ENCODE data around the gene C9orf72.

C9orf72 gene

DNA sequence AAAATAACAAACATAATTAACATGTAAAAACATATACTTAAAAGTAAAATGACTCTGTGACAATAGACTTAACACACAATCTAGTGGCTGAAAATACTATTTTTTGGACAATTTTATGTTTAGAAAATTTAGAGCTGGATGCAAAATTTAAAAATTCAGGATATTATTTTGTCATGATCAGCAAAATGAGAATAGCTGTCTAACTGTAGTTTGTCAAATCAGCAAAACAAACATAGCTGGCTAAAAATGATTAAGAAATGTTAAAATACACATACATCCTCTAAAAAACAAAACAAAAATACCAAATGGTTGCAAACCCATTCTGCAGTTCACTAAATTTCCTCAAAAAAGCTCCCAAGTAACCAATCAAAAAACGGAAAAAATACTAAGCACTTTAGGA, 18.6 kb downstream of the C9orf72 start:
- H3K18ac ChIP-seq (ENCODE audit: low read length), result no peak overlapping the region
- WGBS (ENCODE audit: extremely low coverage, insufficient coverage, low lambda C conversion rate), result no CpG with 5 or more reads among the region's 1 CpG
- no peak overlapping the region for H3K23ac ChIP-seq (ENCODE audit: low read length)
- no peak overlapping the region for H2AK5ac ChIP-seq (ENCODE audit: low read length)
- H4K5ac ChIP-seq (ENCODE audit: low read length), result no peak overlapping the region
- H2BK5ac ChIP-seq (ENCODE audit: low read length), result no peak overlapping the region
- no peak overlapping the region for H4K8ac ChIP-seq (ENCODE audit: low read depth, low read length)
- H2BK15ac ChIP-seq (replicated peaks; ENCODE audit: low read depth), result no peak overlapping the region
- no peak overlapping the region for H3K4me3 ChIP-seq (ENCODE audit: low read length)
- no peak overlapping the region for H2BK120ac ChIP-seq (ENCODE audit: low read depth, low read length)
- no peak for DNase-seq
- H3K27me3 ChIP-seq (ENCODE audit: insufficient read depth, low read length, poor library complexity), result no peaks in the 10 kb centered on the region
- no peaks in the 10 kb centered on the region for H3K79me2 ChIP-seq (ENCODE audit: control insufficient read depth, insufficient read depth, low read length)
- no peak overlapping the region for H3K27ac ChIP-seq (ENCODE audit: low read depth, low read length)
- no peak overlapping the region for H3K9ac ChIP-seq (ENCODE audit: low read length)
- no peak overlapping the region for H3K56ac ChIP-seq (ENCODE audit: low read length)
- no peaks in the 10 kb centered on the region for H3K79me1 ChIP-seq (ENCODE audit: low read length)
- no peak overlapping the region for H3K4me2 ChIP-seq (ENCODE audit: low read length)
- H3K4me1 ChIP-seq (ENCODE audit: control insufficient read depth, low read depth, low read length), result no peaks in the 10 kb centered on the region
- H3K4ac ChIP-seq (ENCODE audit: low read depth, low read length), result no peak overlapping the region
- no peaks in the 10 kb centered on the region for H3K36me3 ChIP-seq (ENCODE audit: control insufficient read depth, insufficient read depth, low read length)

DNA sequence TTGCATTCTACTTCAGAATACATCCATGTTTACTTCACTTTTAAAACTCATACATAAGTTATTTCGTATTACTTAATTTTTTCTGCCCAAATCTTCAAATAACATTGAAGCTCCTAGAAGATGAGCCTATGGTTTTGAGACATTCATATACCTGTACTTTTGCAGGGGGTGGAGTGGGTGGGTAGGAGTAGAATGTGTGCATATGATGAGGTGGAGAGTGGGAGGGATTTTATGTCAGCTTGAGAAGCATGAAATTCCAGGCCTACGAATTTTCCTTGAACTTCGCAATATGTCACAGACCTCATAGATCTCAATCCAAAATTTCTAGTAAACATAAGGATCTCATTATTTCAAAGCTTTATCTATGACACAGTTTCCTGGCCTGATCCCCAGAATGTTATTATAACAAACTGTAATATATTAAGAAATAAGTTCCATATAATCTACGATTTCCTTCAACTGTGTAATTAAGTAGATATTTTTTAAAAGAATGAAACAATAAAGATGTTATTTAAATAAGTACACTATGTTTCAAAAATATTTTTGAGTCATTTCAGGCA, 24.0 kb downstream of the C9orf72 start:
- H2AK5ac ChIP-seq (ENCODE audit: low read length), result no peak overlapping the region
- no peaks in the 10 kb centered on the region for H3K4me1 ChIP-seq (ENCODE audit: control insufficient read depth, low read depth, low read length)
- H3K27me3 ChIP-seq (ENCODE audit: insufficient read depth, low read length, poor library complexity), result no peaks in the 10 kb centered on the region
- H3K9ac ChIP-seq (ENCODE audit: low read length), result no peak overlapping the region
- H3K23ac ChIP-seq (ENCODE audit: low read length), result no peak overlapping the region
- no peak overlapping the region for H2BK120ac ChIP-seq (ENCODE audit: low read depth, low read length)
- no peak overlapping the region for H3K4me2 ChIP-seq (ENCODE audit: low read length)
- no peak overlapping the region for H3K4me3 ChIP-seq (ENCODE audit: low read length)
- H3K56ac ChIP-seq (ENCODE audit: low read length), result no peak overlapping the region
- H2BK5ac ChIP-seq (ENCODE audit: low read length), result no peak overlapping the region
- no peaks in the 10 kb centered on the region for H3K79me2 ChIP-seq (ENCODE audit: control insufficient read depth, insufficient read depth, low read length)
- no peaks in the 10 kb centered on the region for H3K79me1 ChIP-seq (ENCODE audit: low read length)
- no CpG with 5 or more reads among the region's 4 CpGs for whole genome bisulfite sequencing (ENCODE audit: extremely low coverage, insufficient coverage, low lambda C conversion rate)
- H2BK15ac ChIP-seq (replicated peaks; ENCODE audit: low read depth), result no peak overlapping the region
- no peak overlapping the region for H3K18ac ChIP-seq (ENCODE audit: low read length)
- H3K36me3 ChIP-seq (ENCODE audit: control insufficient read depth, insufficient read depth, low read length), result no peaks in the 10 kb centered on the region
- no peak overlapping the region for H4K5ac ChIP-seq (ENCODE audit: low read length)
- H3K4ac ChIP-seq (ENCODE audit: low read depth, low read length), result no peak overlapping the region
- H4K8ac ChIP-seq (ENCODE audit: low read depth, low read length), result no peak overlapping the region
- no peak overlapping the region for H3K27ac ChIP-seq (ENCODE audit: low read depth, low read length)
- no peak for DNase-seq

DNA sequence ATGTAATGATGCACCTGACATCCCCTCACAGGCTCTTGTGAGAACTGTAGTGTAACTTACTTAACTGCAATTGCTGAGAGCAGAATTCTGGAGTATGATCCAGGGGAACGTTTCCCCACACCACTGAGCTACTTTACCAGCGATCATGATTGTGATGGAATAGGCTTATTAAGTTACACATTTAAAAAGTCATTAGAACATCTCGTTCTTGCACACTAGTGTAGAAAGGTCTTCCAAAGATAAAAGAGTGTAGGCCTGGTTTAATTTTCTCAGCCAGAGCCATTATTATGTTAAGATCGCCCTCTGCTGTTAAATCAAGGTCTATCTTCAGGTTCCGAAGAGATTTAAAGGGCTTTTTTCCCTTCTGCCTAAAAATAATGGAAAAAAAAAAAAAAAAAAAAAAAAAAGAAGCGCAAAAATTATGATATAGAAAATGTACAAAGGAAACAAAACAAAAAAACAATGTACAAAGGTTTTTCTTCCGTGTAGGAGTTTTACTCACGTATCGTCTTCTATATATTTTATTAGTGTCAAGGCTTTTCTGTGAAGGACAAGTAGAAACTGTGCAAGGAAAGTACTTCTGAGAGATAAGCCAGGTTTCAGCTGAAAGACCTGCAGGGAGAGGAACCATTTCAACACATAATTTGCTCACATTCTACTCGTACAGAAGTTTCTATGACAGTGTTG, 25.1 kb downstream of the C9orf72 start:
- H3K27me3 ChIP-seq (ENCODE audit: insufficient read depth, low read length, poor library complexity), result no peaks in the 10 kb centered on the region
- H3K9ac ChIP-seq (ENCODE audit: low read length), result no peak overlapping the region
- H2BK5ac ChIP-seq (ENCODE audit: low read length), result no peak overlapping the region
- H3K79me1 ChIP-seq (ENCODE audit: low read length), result no peaks in the 10 kb centered on the region
- no peak overlapping the region for H2AK5ac ChIP-seq (ENCODE audit: low read length)
- no peak overlapping the region for H2BK120ac ChIP-seq (ENCODE audit: low read depth, low read length)
- no peak overlapping the region for H4K8ac ChIP-seq (ENCODE audit: low read depth, low read length)
- H3K36me3 ChIP-seq (ENCODE audit: control insufficient read depth, insufficient read depth, low read length), result no peaks in the 10 kb centered on the region
- no peak overlapping the region for H4K5ac ChIP-seq (ENCODE audit: low read length)
- no peak overlapping the region for H3K18ac ChIP-seq (ENCODE audit: low read length)
- no peaks in the 10 kb centered on the region for H3K79me2 ChIP-seq (ENCODE audit: control insufficient read depth, insufficient read depth, low read length)
- WGBS (ENCODE audit: extremely low coverage, insufficient coverage, low lambda C conversion rate), result no CpG with 5 or more reads among the region's 10 CpGs
- H3K4ac ChIP-seq (ENCODE audit: low read depth, low read length), result no peak overlapping the region
- no peak overlapping the region for H3K4me3 ChIP-seq (ENCODE audit: low read length)
- no peaks in the 10 kb centered on the region for H3K4me1 ChIP-seq (ENCODE audit: control insufficient read depth, low read depth, low read length)
- no peak overlapping the region for H3K4me2 ChIP-seq (ENCODE audit: low read length)
- no peak overlapping the region for H3K27ac ChIP-seq (ENCODE audit: low read depth, low read length)
- DNase-seq, result peak; percentile 45
- H2BK15ac ChIP-seq (replicated peaks; ENCODE audit: low read depth), result no peak overlapping the region
- H3K56ac ChIP-seq (ENCODE audit: low read length), result no peak overlapping the region
- H3K23ac ChIP-seq (ENCODE audit: low read length), result no peak overlapping the region

DNA sequence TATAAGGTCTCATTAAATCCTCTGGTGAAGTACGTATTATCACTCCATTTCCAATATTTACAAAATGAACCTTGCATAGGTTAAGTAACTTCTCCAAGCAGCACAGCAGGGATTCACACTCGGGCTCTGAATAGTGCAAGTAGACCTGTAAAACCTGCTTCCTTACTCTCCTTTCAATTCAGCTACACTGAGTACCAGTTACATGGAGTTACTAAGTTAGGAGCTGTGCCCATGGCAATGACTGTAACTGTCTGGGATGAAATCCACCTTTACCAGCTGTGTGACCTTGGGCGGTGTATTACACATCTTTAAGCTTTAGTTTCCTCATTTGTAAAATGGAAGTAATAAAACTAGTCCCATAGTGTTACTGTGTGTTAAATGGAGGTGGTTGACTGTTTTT, 27.8 kb downstream of the C9orf72 start:
- no peak overlapping the region for H3K18ac ChIP-seq (ENCODE audit: low read length)
- H3K56ac ChIP-seq (ENCODE audit: low read length), result no peak overlapping the region
- H3K4me2 ChIP-seq (ENCODE audit: low read length), result no peak overlapping the region
- no peaks in the 10 kb centered on the region for H3K36me3 ChIP-seq (ENCODE audit: control insufficient read depth, insufficient read depth, low read length)
- no peak overlapping the region for H2BK5ac ChIP-seq (ENCODE audit: low read length)
- H3K9ac ChIP-seq (ENCODE audit: low read length), result no peak overlapping the region
- H3K4me3 ChIP-seq (ENCODE audit: low read length), result no peak overlapping the region
- H3K27me3 ChIP-seq (ENCODE audit: insufficient read depth, low read length, poor library complexity), result no peaks in the 10 kb centered on the region
- no peaks in the 10 kb centered on the region for H3K4me1 ChIP-seq (ENCODE audit: control insufficient read depth, low read depth, low read length)
- H4K5ac ChIP-seq (ENCODE audit: low read length), result no peak overlapping the region
- no peak overlapping the region for H3K4ac ChIP-seq (ENCODE audit: low read depth, low read length)
- no peak overlapping the region for H3K23ac ChIP-seq (ENCODE audit: low read length)
- WGBS (ENCODE audit: extremely low coverage, insufficient coverage, low lambda C conversion rate), result no CpG with 5 or more reads among the region's 3 CpGs
- no peaks in the 10 kb centered on the region for H3K79me1 ChIP-seq (ENCODE audit: low read length)
- DNase-seq, result no peak
- no peak overlapping the region for H2BK15ac ChIP-seq (replicated peaks; ENCODE audit: low read depth)
- no peaks in the 10 kb centered on the region for H3K79me2 ChIP-seq (ENCODE audit: control insufficient read depth, insufficient read depth, low read length)
- no peak overlapping the region for H3K27ac ChIP-seq (ENCODE audit: low read depth, low read length)
- no peak overlapping the region for H2BK120ac ChIP-seq (ENCODE audit: low read depth, low read length)
- H2AK5ac ChIP-seq (ENCODE audit: low read length), result no peak overlapping the region
- H4K8ac ChIP-seq (ENCODE audit: low read depth, low read length), result no peak overlapping the region

DNA sequence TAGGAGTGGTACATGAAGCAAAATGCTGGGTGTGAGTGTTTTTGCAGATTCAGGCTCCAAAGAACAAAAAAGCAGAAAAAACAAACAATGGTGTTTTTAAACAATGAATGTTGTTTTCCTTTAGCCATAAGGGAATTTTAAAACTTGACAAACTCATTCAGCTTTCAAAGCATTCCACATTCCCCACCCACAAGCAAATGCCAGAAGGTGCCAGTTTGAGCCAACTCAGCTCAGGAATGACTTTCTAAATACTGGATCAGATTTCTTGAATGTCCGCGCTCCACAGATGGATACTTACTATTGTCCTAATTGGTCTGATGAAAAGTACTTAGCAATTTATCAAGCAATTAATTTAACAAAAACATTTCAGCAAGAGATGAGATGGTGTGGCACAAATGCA, 30.8 kb downstream of the C9orf72 start:
- Histone ChIP-seq H3K9ac (ENCODE audit: low read length) (no peak overlapping the region), H4K8ac (ENCODE audit: low read depth, low read length) (no peak overlapping the region), H2AK5ac (ENCODE audit: low read length) (no peak overlapping the region), H3K4ac (ENCODE audit: low read depth, low read length) (no peak overlapping the region), H3K79me1 (ENCODE audit: low read length) (no peaks in the 10 kb centered on the region), H3K79me2 (ENCODE audit: control insufficient read depth, insufficient read depth, low read length) (no peaks in the 10 kb centered on the region), H3K4me1 (ENCODE audit: control insufficient read depth, low read depth, low read length) (no peaks in the 10 kb centered on the region), H3K56ac (ENCODE audit: low read length) (no peak overlapping the region), H3K27ac (ENCODE audit: low read depth, low read length) (no peak overlapping the region), H2BK120ac (ENCODE audit: low read depth, low read length) (no peak overlapping the region), H2BK15ac (replicated peaks; ENCODE audit: low read depth) (no peak overlapping the region), H3K18ac (ENCODE audit: low read length) (no peak overlapping the region), H3K4me3 (ENCODE audit: low read length) (no peak overlapping the region), H3K4me2 (ENCODE audit: low read length) (no peak overlapping the region), H4K5ac (ENCODE audit: low read length) (no peak overlapping the region), H3K27me3 (ENCODE audit: insufficient read depth, low read length, poor library complexity) (no peaks in the 10 kb centered on the region), H3K23ac (ENCODE audit: low read length) (no peak overlapping the region), H2BK5ac (ENCODE audit: low read length) (no peak overlapping the region), H3K36me3 (ENCODE audit: control insufficient read depth, insufficient read depth, low read length) (no peaks in the 10 kb centered on the region)
- no peak for DNase-seq
- WGBS (ENCODE audit: extremely low coverage, insufficient coverage, low lambda C conversion rate), result no CpG with 5 or more reads among the region's 2 CpGs

DNA sequence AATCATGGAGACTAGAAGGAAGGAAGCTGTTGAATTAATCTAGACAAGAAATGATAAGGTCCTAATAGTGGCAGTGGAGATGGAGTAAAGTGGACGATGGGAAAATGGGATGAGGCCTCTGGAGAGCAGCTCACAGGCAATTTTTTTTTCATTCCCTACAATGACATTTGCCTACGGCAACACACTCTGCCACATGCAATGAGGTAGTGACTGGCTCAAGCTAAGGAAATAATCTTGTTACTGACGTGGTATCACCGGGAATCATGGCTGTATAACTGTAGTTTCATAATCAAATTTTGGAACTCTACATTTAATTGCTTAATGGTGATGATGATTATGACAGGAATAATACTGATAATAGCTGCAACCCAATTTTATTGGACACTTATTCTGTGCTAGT, 31.5 kb downstream of the C9orf72 start:
- H3K18ac ChIP-seq (ENCODE audit: low read length), result no peak overlapping the region
- H4K5ac ChIP-seq (ENCODE audit: low read length), result no peak overlapping the region
- no peak overlapping the region for H4K8ac ChIP-seq (ENCODE audit: low read depth, low read length)
- no peak overlapping the region for H3K56ac ChIP-seq (ENCODE audit: low read length)
- no peak overlapping the region for H3K27ac ChIP-seq (ENCODE audit: low read depth, low read length)
- H2BK15ac ChIP-seq (replicated peaks; ENCODE audit: low read depth), result no peak overlapping the region
- H3K4me3 ChIP-seq (ENCODE audit: low read length), result no peak overlapping the region
- H2BK120ac ChIP-seq (ENCODE audit: low read depth, low read length), result no peak overlapping the region
- no peak overlapping the region for H2AK5ac ChIP-seq (ENCODE audit: low read length)
- H3K79me1 ChIP-seq (ENCODE audit: low read length), result no peaks in the 10 kb centered on the region
- no peak overlapping the region for H3K23ac ChIP-seq (ENCODE audit: low read length)
- no peak overlapping the region for H2BK5ac ChIP-seq (ENCODE audit: low read length)
- no peak overlapping the region for H3K9ac ChIP-seq (ENCODE audit: low read length)
- H3K4me1 ChIP-seq (ENCODE audit: control insufficient read depth, low read depth, low read length), result no peaks in the 10 kb centered on the region
- no peaks in the 10 kb centered on the region for H3K36me3 ChIP-seq (ENCODE audit: control insufficient read depth, insufficient read depth, low read length)
- WGBS (ENCODE audit: extremely low coverage, insufficient coverage, low lambda C conversion rate), result no CpG with 5 or more reads among the region's 4 CpGs
- H3K27me3 ChIP-seq (ENCODE audit: insufficient read depth, low read length, poor library complexity), result no peaks in the 10 kb centered on the region
- H3K4ac ChIP-seq (ENCODE audit: low read depth, low read length), result no peak overlapping the region
- no peaks in the 10 kb centered on the region for H3K79me2 ChIP-seq (ENCODE audit: control insufficient read depth, insufficient read depth, low read length)
- DNase-seq, result no peak
- H3K4me2 ChIP-seq (ENCODE audit: low read length), result no peak overlapping the region
